IMR-90 (cell line): Measurements from ENCODE around the gene ZC3H14. TPM values are rescaled to one million over a fixed set of nuclear protein-coding genes. Genes with fewer than 3 reads are reported as not detected.

Experiments
- ATAC-seq: fragments of 200-7000 bp; cut with Tn5 transposase; 2 replicates; pipeline ENCODE4 v1.9.1; 2020; ENCODE audit warnings: low read depth, mild to moderate bottlenecking, moderate library complexity
- BruUV-seq: library from RNA; stranded (reverse); fragments of 400-500 nt; replicated peaks from 2 replicates; lab custom pipeline; 2021; lab: Mats Ljungman, UMichigan
- CTCF ChIA-PET: fragments of 300-600 bp; formaldehyde crosslinking; extraction: SDS; loops from one replicate; lab custom pipeline; 2021; ENCODE audit warnings: antibody characterized with exemption; lab: Yijun Ruan, JAX
- POLR2A ChIA-PET: fragments of 300-600 bp; sonication (Branson Sonifier 250); formaldehyde crosslinking; loops from one replicate; lab custom pipeline; 2022; ENCODE audit warnings: antibody characterized with exemption; ENCODE audit not compliant: unreplicated experiment; lab: Charles Lee
- DNase-seq: peaks from one replicate; pipeline ENCODE4 v3.0.0; 2013
- H2AFZ ChIP-seq: replicated peaks from 2 replicates; pipeline ENCODE3; 2013; ENCODE audit warnings: low read length, mild to moderate bottlenecking; ENCODE audit not compliant: poor library complexity
- H2AK5ac ChIP-seq: 2 replicates; pipeline ENCODE4 v1.6.1; 2013; ENCODE audit warnings: low read depth, low read length, inconsistent platforms
- H2AK9ac ChIP-seq: replicated peaks from 2 replicates; pipeline ENCODE3; 2013; ENCODE audit warnings: mild to moderate bottlenecking, low read depth, low read length, moderate library complexity; ENCODE audit not compliant: poor library complexity
- H2BK120ac ChIP-seq: 2 replicates; pipeline ENCODE4 v1.6.1; 2013; ENCODE audit warnings: low read depth, low read length, inconsistent platforms
- H2BK15ac ChIP-seq: 3 replicates; pipeline ENCODE4 v1.6.1; 2013; ENCODE audit warnings: low read depth, low read length, inconsistent platforms
- H2BK20ac ChIP-seq: 2 replicates; pipeline ENCODE4 v1.6.1; 2013; ENCODE audit warnings: low read depth, mild to moderate bottlenecking, inconsistent platforms, low read length, moderate library complexity
- H2BK5ac ChIP-seq: 2 replicates; pipeline ENCODE4 v1.6.1; 2013; ENCODE audit warnings: mild to moderate bottlenecking, low read depth, low read length, inconsistent platforms; ENCODE audit not compliant: poor library complexity, severe bottlenecking
- H3K14ac ChIP-seq: replicated peaks from 2 replicates; pipeline ENCODE4 v1.6.1; 2013; ENCODE audit warnings: low read depth, low read length, inconsistent platforms
- H3K18ac ChIP-seq: 2 replicates; pipeline ENCODE4 v1.6.1; 2013; ENCODE audit warnings: low read depth, low read length, control low read depth
- H3K23ac ChIP-seq: 2 replicates; pipeline ENCODE4 v1.6.1; 2013; ENCODE audit warnings: low read depth, low read length, inconsistent platforms
- H3K27ac ChIP-seq: 2 replicates; pipeline ENCODE4 v1.5.1; 2013; ENCODE audit warnings: mild to moderate bottlenecking, control low read depth, low read length; ENCODE audit not compliant: insufficient read depth
- H3K27me3 ChIP-seq: 2 replicates; pipeline ENCODE4 v1.6.1; 2013; ENCODE audit warnings: low read length; ENCODE audit not compliant: control insufficient read depth, insufficient read depth
- H3K36me3 ChIP-seq: 2 replicates; pipeline ENCODE4 v1.6.1; 2013; ENCODE audit warnings: low read length, mixed read lengths; ENCODE audit not compliant: control insufficient read depth, insufficient read depth
- H3K4ac ChIP-seq: 2 replicates; pipeline ENCODE4 v1.6.1; 2013; ENCODE audit warnings: low read depth, low read length, inconsistent platforms
- H3K4me1 ChIP-seq: 2 replicates; pipeline ENCODE4 v1.6.1; 2013; ENCODE audit warnings: low read length, mixed read lengths; ENCODE audit not compliant: control insufficient read depth, insufficient read depth
- H3K4me2 ChIP-seq: 2 replicates; pipeline ENCODE4 v1.6.1; 2013; ENCODE audit warnings: low read depth, mild to moderate bottlenecking, control low read depth, low read length, moderate library complexity
- H3K4me3 ChIP-seq: 2 replicates; pipeline ENCODE4 v1.5.1; 2013; ENCODE audit warnings: low read depth, mild to moderate bottlenecking, control low read depth, low read length, moderate library complexity; ENCODE audit not compliant: insufficient read depth
- H3K56ac ChIP-seq: 2 replicates; pipeline ENCODE4 v1.6.1; 2013; ENCODE audit warnings: low read length, inconsistent platforms; ENCODE audit not compliant: insufficient read depth; ENCODE audit errors: extremely low read depth
- H3K79me1 ChIP-seq, 2 experiments: 2 replicates each; pipeline ENCODE4 v1.6.1; 2013; ENCODE audit warnings: low read length in 2 of 2, inconsistent platforms in 1 of 2, low read depth in 1 of 2
- H3K9ac ChIP-seq: 2 replicates; pipeline ENCODE4 v1.6.1; 2013; ENCODE audit warnings: low read depth, low read length, control low read depth
- H3K9me1 ChIP-seq: 2 replicates; pipeline ENCODE4 v1.6.1; 2013; ENCODE audit warnings: low read length, inconsistent platforms; ENCODE audit not compliant: insufficient read depth
- H3K9me3 ChIP-seq: 2 replicates; pipeline ENCODE4 v1.6.1; 2013; ENCODE audit warnings: low read length; ENCODE audit not compliant: control insufficient read depth, insufficient read depth
- H4K20me1 ChIP-seq: 2 replicates; pipeline ENCODE4 v1.6.1; 2013; ENCODE audit warnings: low read length, inconsistent platforms; ENCODE audit not compliant: insufficient read depth
- H4K5ac ChIP-seq: 2 replicates; pipeline ENCODE4 v1.6.1; 2013; ENCODE audit warnings: mild to moderate bottlenecking, low read depth, low read length, control low read depth
- H4K8ac ChIP-seq, 2 experiments: 2 replicates each; pipeline ENCODE4 v1.6.1; 2013; ENCODE audit warnings: low read depth in 2 of 2, low read length in 2 of 2, control low read depth in 1 of 2, inconsistent platforms in 1 of 2
- H4K91ac ChIP-seq: 2 replicates; pipeline ENCODE4 v1.6.1; 2013; ENCODE audit warnings: low read depth, low read length, inconsistent platforms; ENCODE audit not compliant: insufficient read depth
- MAFK ChIP-seq: IDR thresholded peaks from 2 replicates; pipeline ENCODE4 v1.6.1; 2012; ENCODE audit warnings: low read depth, low read length, improper control_type of control experiment
- MAZ ChIP-seq: IDR thresholded peaks from 2 replicates; pipeline ENCODE4 v1.6.1; 2012; ENCODE audit warnings: low read depth, mild to moderate bottlenecking, low read length, improper control_type of control experiment, moderate library complexity, borderline replicate concordance
- NFE2L2 ChIP-seq: fragments of 150-350 bp; IDR thresholded peaks from 2 replicates; pipeline ENCODE4 v1.6.1; 2016; ENCODE audit warnings: low read depth, mild to moderate bottlenecking, low read length
- RAD21 ChIP-seq: IDR thresholded peaks from 2 replicates; pipeline ENCODE4 v1.6.1; 2012; ENCODE audit warnings: low read length, improper control_type of control experiment
- RCOR1 ChIP-seq: IDR thresholded peaks from 2 replicates; pipeline ENCODE4 v1.6.1; 2012; ENCODE audit warnings: mild to moderate bottlenecking, low read length, improper control_type of control experiment; ENCODE audit not compliant: insufficient replicate concordance
- WGBS, 2 experiments: methylation state at CpG; one replicate each; pipeline versions ENCODE4 v1.1.5 to v1.1.7; 2013; ENCODE audit warnings: missing lambda C conversion rate in 2 of 2; ENCODE audit not compliant: insufficient read length in 1 of 2; ENCODE audit errors: extremely low coverage in 2 of 2; 5-methylcytosine and 5-hydroxymethylcytosine counted together
- dilution Hi-C: fragments of 300-500 bp; cut with HindIII; formaldehyde crosslinking; loops from one replicate; pipeline ENCODE4 v1.14.3; 2018; ENCODE audit warnings: low sequenced_read_pairs; ENCODE audit not compliant: unreplicated experiment
- in situ Hi-C: fragments of 300-500 bp; cut with MboI; formaldehyde crosslinking; loops from 3 replicates; pipeline ENCODE4 v1.14.3; 2019; ENCODE audit warnings: low sequenced_read_pairs, inconsistent platforms, mixed read lengths
- intact Hi-C: fragments of 100-400 bp; cut with micrococcal nuclease; formaldehyde crosslinking; loops from 2 replicates; pipeline ENCODE4 v1.10.0; 2022
- polyA plus RNA-seq, 3 experiments: library from polyadenylated mRNA; depleted of rRNA; stranded (reverse); fragments of >200 nt; gene quantifications; 2 replicates each; pipeline ENCODE4 v1.2.3, GENCODE V29; 2012; ENCODE audit warnings: low replicate concordance in 1 of 3
- total RNA-seq: library from RNA; depleted of rRNA; stranded (reverse); fragments of >200 nt; gene quantifications from 2 replicates; pipeline ENCODE4 v1.2.3, GENCODE V29; 2012

The ZC3H14 gene
- total and polyA plus RNA-seq, 2 of the 4 experiments (the other 2 are of a cell fraction): 72.5 to 111 TPM

GRCh38 chr14:88599761-88600439 is 37.1 kb downstream of the ZC3H14 start:
- dilution Hi-C loops (no loop called here), in situ Hi-C loops (no loop called here), intact Hi-C loops (no loop called here)
- no peak overlapping the region for H2AFZ ChIP-seq
- H3K36me3 ChIP-seq: peaks cover 55% of the 10 kb centered on the region
- H4K20me1 ChIP-seq: peaks cover 4% of the 10 kb centered on the region; the same call in 1 of the 2 replicates
- H3K9me3 ChIP-seq: no peaks in the 10 kb centered on the region
- H4K91ac ChIP-seq: no peak overlapping the region
- H3K18ac ChIP-seq: no peak overlapping the region
- no peak for TF ChIP-seq MAFK
- TF ChIP-seq RAD21: no peak
- no peak for TF ChIP-seq RCOR1
- TF ChIP-seq MAZ: no peak
- no peak for TF ChIP-seq NFE2L2
- H3K4me1 ChIP-seq: no peaks in the 10 kb centered on the region; the same call in 1 of the 2 replicates
- no peak overlapping the region for H2AK5ac ChIP-seq
- H3K56ac ChIP-seq: no peak overlapping the region
- no peak overlapping the region for H4K8ac ChIP-seq
- no peak overlapping the region for H4K5ac ChIP-seq
- no peak overlapping the region for H2BK5ac ChIP-seq
- H3K9me1 ChIP-seq: peaks cover 5% of the 10 kb centered on the region; the same call in 1 of the 2 replicates
- H3K4ac ChIP-seq: no peak overlapping the region
- ChIA-PET POLR2A (no interaction called here), CTCF (no interaction called here)
- no peak overlapping the region for H3K4me2 ChIP-seq
- H2BK15ac ChIP-seq: no peak overlapping the region
- H2BK120ac ChIP-seq: no peak overlapping the region
- no peak overlapping the region for H2BK20ac ChIP-seq
- H2AK9ac ChIP-seq: no peak overlapping the region
- H3K9ac ChIP-seq: no peak overlapping the region
- H3K4me3 ChIP-seq: no peak overlapping the region
- ATAC-seq (no peak), DNase-seq (no peak)
- no peak overlapping the region for H3K23ac ChIP-seq
- no peak overlapping the region for H3K27ac ChIP-seq
- no TSS peak for BruUV-seq
- 70% methylated on average over 2 of the region's 10 CpGs; no CpG with 5 or more reads in 1 of the 2 experiments for WGBS, 2 experiments
- H3K14ac ChIP-seq: no peak overlapping the region
- peaks cover 13 to 41% of the 10 kb centered on the region in 2 experiments; a peak in 3 of 4 replicates for H3K79me1 ChIP-seq
- no peaks in the 10 kb centered on the region for H3K27me3 ChIP-seq
